ENCODE results near the gene FBXL16. TPM values are rescaled to one million over a fixed set of nuclear protein-coding genes. Genes with fewer than 3 reads are reported as not detected.

Gene FBXL16
- total and polyA plus RNA-seq, 4 donors = under 0.01 to 0.14 TPM; not detected in 2

DNA sequence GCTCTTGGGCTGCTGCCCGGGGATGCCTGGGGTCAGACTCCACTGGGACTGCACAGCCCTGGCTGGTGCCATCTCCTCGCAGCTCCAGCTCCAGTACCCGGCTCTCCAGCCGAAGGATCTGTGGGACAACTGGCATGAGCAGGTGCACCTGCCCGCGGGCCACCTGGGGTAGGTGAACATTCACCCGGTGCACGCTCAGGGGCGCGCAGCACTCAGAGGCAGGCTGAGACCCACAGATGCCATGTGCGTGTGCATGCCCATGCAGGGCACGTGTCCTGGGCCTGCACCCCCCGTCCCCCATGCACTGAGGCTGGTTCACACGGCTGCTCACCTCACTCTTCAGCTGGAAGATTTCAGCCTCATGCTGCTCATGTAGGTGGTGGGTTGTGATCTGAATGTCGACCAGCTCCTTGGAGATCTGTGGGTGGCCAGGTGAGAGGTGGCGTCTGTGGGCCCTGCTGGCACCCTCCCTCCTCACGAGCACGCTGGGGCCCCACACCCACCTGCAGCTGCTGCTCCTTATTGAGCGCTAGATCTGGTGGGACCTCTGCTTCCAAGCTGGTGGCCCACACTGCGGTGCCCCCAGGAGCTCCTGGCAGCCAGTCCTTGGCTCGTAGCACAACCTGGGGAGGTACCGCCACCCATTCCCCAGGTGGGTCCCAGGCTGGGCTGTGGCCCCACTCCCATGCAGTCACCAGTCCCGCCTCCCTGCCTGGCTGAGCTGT is 20.0 kb upstream of the FBXL16 start:
- Histone ChIP-seq H3K9me3 (ENCODE audit: control insufficient read depth in 4 of 4, low read length in 3 of 4) (no peaks in the 10 kb centered on the region), H3K4me3 (ENCODE audit: low read depth in 1 of 3, low read length in 3 of 3) (no peak overlapping the region), H3K27me3 (ENCODE audit: control insufficient read depth in 4 of 4, insufficient read depth in 4 of 4, low read length in 3 of 4) (peaks cover 0 to 2% (median 0%) of the 10 kb centered on the region in 4 donors), H3K27ac (ENCODE audit: low read depth in 1 of 2, low read length in 2 of 2) (no peak overlapping the region), H3K4me1 (ENCODE audit: control insufficient read depth in 4 of 4, insufficient read depth in 4 of 4, low read length in 3 of 4) (peaks cover 8 to 28% (median 22%) of the 10 kb centered on the region in 4 donors), H3K36me3 (ENCODE audit: control insufficient read depth in 4 of 4, insufficient read depth in 3 of 4, low read depth in 1 of 4, low read length in 3 of 4) (peaks cover 0 to 3% (median 0%) of the 10 kb centered on the region in 4 donors), H3K9ac (ENCODE audit: low read depth in 1 of 2, low read length in 2 of 2) (no peak overlapping the region)
- TF ChIP-seq RAD21 (IDR thresholded peaks at IDR 0.05) (no peak), FOXA2 (IDR thresholded peaks at IDR 0.05) (no peak), JUND (IDR thresholded peaks at IDR 0.05) (no peak), GABPA (IDR thresholded peaks at IDR 0.05 in 1 of 2, conservative IDR thresholded peaks at IDR 0.05 in 1 of 2) (no peak), HNF4G (IDR thresholded peaks at IDR 0.05) (no peak), ATF3 (IDR thresholded peaks at IDR 0.05) (no peak), CTCF (IDR thresholded peaks at IDR 0.05; ENCODE audit: low read depth, low read length, missing input control) (no peak), RXRA (IDR thresholded peaks at IDR 0.05) (no peak), REST (IDR thresholded peaks at IDR 0.05) (no peak), ZBTB33 (IDR thresholded peaks at IDR 0.05) (no peak), SP1 (IDR thresholded peaks at IDR 0.05) (no peak), EGR1 (IDR thresholded peaks at IDR 0.05; ENCODE audit: low read depth in 2 of 2) (no peak), YY1 (IDR thresholded peaks at IDR 0.05) (no peak), TAF1 (conservative IDR thresholded peaks at IDR 0.05) (no peak), HNF4A (conservative IDR thresholded peaks at IDR 0.05) (no peak), NR2F2 (IDR thresholded peaks at IDR 0.05) (no peak)
- TF ChIP-seq, protein P1, sequence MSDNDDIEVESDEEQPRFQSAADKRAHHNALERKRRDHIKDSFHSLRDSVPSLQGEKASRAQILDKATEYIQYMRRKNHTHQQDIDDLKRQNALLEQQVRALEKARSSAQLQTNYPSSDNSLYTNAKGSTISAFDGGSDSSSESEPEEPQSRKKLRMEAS (IDR thresholded peaks at IDR 0.05) = no peak
- DNase-seq (ENCODE audit: low spot score) = no peak
- WGBS = 62% methylated on average over 23 of the region's 23 CpGs

Data from liver (tissue), 9 donors.